HK-2 (cell line): Measurements from ENCODE around the gene FMNL2.

Experiments
- DNase-seq: peaks from one replicate; pipeline ENCODE4 v3.0.0-alpha.2; 2018; ENCODE audit not compliant: unreplicated experiment

Gene FMNL2

DNA sequence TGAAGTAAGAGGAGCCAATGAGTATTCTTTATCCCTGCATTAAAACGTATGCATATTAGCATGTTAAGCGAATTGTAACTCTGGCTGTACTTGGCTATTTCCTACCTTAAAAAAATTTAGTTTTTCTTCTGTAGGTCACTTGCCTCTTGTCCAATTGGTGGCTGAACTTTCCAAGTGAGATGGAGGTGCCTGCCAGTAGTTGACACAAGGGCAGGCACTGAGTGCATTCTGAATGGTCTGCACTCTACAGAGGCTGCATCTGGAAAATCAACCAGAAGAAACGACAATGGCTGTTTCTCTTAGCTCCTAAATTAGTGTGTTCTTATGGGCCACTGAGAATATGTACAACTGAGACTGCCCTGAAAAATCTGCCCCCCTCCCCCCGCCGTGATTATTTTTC, 221.5 kb downstream of the FMNL2 start:
- DNase-seq = no peak

DNA sequence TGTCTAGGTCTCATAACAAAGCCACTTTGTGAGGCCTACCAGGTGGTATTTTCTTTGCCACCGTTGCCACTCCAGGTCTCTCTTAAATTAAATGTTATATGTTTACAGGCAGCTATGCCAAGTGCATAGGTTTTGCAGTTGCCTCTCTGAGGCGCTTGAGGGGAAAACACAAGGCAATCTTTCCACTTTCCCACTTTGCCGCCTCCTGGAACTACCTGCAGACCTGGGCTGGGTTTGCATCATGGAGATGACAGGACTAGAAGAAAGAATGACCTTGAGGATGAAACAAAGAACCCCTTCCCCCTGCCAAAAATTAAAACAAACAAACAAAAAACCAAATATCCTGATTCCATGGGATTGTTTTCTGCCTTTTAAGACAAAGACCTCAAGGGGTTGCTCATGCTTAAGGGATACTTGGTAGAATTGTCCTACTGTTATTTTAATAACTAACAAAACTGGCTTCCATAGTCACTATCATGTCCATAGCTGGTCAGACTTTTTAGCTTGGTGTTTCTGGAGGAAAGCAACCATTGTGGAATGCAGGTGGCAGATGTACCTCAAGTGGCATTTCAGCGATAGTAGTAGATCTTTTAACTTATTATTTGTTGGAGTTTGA, 222.4 kb downstream of the FMNL2 start:
- DNase-seq = no peak

DNA sequence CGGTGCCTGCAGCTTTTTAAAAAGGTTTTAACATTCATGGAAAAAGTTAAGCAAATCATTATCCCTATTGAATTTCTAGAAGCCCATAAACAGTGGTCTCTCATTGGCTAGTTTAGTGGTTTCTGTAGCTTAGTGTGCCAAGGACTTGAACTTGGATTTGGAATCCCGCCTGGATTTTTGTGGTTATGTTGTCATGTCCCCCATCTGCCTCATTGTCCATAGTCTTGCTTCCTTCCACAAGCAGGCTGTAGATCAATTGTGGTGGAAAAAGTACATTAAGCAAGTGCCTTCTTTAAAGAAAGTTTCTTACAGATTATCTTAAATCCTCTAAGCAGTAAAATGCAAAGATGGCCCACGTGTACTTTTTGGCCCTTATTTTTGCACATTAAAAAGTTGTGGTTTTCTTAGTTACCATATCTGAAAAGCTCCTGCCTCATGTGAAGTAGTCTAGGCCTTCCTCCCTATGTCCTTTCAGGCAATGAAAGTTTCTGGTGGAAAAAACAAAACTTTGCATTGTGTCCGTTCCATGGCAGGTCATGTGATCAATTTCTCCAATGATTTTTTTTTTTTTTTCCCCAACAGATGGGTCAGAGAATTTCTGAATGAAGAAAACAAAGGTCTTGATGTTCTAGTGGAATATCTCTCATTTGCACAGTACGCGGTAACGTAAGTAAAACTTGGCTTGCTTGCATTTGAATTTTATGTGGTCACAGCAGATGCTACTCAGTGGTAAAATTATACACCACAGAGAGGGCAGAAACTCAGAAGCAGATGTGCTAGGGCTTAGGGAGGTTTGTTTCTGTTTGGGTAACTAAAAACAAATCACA, 223.4 kb downstream of the FMNL2 start:
- DNase-seq = peak; percentile 31

DNA sequence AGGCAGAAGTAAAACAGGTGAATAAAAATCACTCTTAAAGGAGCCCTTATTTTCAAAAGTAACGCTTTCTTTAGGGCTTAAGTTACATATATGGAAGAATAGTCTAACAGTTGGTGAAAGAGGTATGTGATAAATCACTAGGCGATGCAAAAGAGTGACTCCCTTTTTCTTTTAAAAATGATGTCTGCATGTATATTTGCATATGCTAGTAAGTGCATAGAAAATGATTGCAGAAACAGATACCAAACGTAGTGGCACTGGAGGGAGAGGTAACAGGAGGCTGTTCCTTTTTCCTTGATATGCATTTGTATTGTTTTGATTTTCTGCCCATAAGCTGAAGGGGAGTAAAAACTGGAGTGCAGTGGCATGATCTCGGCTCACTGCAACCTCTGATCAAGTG, 224.0 kb downstream of the FMNL2 start:
- DNase-seq = no peak

DNA sequence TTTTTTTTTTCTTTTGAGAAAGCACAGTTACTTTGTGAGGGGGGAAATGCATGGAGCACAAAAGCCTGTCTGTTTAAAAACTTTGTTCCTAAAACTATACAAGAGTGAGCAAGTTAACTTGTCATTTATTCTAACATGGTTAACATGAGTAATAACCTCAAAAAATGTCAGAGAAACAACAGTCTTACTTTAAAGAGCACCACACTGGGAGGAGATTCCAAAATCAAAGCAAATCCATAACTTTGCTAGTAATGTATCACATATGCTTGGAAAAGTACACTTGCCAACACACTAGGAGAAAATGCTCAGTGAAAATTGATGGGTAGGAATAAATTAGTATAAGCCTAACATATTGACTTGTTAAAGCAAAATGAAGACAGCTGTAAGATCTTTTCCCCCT, 225.2 kb downstream of the FMNL2 start:
- no peak for DNase-seq

DNA sequence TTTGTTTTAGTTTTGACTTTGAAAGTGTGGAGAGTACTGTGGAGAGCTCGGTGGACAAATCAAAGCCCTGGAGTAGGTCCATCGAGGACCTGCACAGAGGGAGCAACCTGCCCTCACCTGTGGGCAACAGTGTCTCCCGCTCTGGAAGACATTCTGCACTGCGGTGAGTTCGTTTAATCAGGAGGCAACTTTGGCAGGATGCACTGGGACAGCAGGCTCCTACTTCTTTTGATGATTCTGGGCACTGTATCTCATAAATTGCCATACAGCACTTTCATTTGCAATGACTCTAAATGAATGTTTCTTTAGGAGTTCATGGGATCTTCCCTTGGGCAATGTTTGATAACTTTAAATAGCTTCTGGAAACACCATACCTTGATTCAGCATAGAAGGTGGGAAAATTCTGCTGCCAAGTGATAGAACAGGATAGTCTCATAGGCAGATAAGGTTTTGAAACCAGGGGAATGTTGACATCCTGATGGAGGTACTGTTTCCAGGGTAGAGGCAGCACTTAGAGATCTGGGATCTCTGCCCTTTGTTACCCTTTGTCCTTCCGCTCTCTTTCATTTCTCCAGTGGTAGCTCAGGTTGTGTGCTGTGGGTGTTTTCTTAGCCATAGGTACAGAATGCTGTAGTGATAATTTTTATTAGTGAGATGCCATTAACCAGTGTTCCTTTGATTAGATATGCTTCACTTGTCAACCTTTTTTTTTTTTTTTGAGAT, 226.1 kb downstream of the FMNL2 start:
- DNase-seq = no peak

DNA sequence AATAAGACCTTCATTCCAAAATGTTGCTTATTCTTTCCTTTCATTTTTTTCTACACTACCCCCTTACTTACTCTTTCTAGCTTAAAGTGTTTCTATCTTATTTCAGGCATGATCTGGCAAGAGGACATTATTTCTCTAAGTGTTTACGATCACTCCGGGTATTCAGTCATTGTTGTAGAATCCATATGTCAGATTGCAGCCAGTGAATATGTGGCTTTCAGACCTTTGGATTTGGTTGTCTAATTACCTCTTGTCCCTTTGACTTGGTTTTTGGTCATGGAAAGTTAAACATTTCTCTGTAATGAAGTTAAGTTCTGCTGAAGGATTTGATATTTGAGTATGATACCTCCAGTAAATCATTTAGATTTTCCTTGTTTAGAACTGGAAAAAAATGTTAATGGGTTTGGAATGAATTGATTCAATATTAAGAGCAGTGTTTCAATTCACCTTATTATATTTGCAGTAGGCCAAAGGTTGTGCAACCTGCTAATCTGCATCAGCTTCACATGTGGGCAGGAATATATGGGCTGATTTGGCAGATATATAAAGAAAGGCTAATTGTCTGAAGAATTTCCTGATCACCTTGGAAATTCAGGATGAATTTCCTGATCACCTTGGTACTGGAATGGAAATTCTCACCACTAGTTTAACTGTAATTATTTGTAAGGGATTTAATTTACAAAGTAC, 227.4 kb downstream of the FMNL2 start:
- DNase-seq = no peak

DNA sequence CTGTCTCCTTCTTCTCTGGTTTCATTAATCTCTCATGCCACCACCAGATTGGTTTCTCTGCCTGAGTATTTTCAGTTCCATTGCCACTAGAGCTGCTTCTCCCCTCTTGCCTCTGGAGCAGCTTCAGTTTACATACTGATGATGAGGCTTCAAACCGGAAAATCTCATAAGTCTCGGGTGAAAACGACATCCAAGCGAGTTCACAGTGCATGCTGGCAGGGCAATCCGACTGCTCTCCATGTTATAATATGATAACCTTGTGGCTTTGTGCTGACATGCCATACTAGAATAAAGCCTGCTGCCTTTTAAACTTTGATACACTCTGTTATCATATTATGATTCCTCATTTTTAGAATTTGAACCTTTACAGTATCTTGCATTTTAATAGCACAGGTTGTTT, 228.8 kb downstream of the FMNL2 start:
- no peak for DNase-seq

DNA sequence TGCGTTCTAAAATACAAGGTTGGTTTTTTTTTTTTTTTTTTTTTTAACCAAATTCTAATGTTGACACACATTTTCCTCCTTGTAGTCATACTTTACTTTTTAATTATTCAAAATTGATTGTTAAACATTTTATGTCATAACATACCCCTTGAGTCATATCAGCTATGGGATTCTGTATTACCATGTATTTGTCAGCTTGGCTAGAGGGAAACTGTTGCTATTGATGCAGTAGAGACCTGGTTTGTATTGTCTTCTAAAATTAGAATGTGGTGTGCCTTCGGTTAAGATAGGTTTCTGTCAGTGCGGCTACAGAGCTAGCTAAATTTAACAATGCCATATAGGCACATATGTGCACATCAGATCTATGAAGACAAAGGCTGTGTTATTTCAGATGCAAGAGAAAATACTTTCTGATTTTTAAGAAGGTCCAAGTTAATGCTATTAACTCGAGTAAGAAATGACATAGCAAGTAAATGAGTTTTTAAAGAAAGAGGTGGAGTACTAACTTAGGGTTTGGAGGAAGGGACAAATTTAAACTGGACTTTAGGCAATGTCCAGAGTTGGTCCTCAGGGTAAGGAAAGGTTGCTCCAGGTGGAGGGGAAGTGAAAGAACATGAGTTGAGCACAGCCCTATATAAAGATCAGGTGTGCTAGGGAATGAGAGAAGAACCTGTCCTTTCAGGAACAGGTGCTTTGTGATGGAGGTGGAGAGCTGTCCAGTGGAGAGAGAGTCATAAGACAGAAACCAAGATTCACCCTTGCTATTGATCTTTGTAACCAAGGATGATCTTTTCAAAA, 230.0 kb downstream of the FMNL2 start:
- no peak for DNase-seq

DNA sequence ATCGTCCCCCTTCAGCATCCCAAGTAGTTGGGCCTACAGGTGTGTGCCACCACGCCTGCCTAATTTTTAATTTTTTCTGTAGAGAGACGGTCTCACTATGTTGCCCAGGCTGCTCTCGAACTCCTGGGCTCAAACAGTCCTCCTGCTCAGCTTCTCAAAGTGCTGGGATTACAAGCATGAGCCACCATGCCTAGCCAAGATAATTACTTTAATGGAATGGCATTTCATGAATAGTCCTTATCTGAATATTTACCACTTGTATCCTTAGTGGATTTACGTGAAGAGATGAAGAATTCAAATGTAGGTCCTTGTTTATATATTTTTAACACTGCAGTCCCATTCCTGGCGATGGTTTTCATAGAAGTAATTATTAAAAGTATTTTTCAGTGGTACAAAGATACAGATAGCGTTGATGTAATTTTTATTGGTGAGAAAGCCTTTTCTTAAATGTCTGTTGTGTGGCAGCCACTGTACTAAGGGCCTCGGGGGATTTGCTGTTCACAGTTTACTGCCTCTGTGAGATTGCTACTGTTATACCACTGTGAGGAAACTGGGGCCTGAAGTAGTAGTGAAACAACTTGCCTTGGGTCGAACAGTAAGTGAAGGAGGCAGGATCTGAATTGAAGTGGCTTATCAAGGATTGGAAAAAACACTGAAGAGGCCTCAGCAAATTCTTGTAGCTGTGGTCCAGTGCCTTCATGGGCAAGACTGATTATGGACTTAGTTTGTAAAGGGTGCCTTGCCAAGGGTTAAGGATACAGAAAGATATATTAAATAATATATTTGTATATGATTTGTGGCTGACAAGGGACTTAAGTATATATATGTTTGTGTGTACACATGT, 231.1 kb downstream of the FMNL2 start:
- DNase-seq = no peak

DNA sequence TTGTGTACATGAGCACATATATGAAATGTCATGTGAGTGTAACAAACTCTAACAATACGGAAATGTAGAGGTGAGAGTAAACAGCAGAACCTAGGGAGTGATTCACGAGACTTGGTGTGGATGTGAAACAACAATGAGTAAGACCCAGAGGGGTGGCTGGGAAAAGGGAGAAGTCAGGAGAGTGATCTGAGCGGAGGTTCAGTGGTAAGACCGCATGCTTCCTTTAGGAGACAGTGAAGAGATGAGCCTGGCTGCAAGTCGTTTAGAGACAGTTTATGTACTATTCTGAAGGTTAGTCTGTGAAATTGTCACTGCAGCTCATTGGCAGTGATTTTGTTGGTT, 231.7 kb downstream of the FMNL2 start:
- no peak for DNase-seq

DNA sequence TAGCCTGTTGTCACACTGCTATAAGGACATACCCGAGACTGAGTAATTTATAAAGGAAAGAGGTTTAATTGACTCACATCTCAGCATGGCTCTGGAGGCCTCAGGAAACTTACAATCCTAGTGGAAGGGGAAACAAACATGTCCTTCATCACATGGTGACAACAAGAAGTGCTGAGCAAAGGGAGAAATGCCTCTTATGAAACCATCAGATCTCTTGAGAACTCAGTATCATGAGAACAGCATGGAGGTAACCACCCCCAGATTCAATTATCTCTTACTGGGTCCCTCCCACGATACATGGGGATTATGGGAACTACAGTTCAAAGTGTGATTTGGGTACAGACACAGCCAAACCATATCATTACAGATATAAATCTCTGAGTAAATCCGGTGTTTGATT, 233.6 kb downstream of the FMNL2 start:
- DNase-seq = no peak

DNA sequence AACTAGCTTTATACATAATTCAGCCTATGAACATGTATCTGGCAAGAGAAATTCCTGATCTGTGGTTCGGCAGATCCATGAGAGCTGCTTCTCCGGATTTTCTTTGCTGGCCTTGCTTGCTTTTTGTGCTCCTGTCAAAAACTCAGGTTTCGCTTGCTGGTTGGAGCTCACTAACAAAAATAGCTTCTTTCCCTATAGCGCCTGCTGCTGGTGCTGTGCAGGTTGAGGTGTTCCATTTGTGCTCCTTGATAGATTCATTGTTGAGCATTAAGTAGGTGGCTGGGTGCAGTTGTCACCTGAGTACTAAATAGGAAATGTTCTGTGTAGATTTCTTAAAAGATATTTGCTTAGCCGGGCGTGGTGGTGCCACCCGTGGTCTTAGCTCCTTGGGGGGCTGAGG, 234.2 kb downstream of the FMNL2 start:
- DNase-seq = no peak

DNA sequence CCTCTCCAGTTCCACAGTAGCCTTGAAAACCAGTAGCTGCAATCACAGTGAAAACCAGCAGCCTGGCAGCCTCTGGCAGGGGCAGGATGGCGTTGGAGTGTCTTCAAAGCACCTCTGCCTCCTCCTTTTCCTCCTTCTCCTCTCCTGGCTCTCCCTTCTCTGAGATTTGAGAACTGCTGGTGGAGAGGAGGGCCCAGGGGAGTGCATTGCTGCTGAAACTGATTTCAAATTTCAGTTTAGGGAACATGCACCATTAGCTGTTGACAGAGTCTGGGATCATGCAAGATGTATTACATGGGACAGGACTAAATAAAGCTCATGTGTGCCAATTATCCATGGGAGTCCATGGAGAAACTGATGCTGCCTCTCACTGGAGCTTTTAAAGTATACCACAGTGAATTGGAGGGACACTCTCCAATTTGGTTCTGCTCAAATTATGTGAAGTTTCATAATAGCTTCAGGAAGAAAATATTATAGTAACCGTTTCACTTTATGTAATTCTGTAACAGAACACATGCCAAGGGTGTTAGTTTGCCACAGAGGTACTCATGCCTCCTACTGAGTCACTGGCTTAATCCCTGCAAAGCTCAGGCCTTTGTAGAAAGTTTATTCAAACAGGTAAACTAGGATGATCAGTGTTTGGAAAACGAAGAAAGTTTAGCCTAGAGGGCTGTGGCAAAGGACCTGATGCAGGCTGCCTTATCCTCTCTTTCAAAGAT, 236.2 kb downstream of the FMNL2 start:
- DNase-seq = no peak

DNA sequence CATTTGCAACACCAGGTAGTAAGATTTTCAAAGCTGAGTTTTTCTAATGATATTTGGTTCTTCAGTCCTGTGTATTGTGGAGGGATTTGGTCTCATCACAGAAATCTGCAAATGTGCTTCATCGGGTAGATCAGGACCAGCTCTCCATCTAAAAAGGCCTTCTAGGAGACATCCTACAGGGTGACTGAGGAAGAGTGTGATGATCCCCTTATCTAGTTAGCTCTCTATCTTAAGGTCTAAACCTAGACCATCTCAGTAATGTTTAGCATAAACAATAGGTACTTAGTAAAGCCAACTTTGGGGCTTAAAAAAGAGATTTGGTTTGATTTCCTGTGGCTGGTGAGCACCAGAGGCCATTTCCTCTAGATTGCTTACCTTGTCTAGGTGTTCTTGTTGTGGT, 237.1 kb downstream of the FMNL2 start:
- no peak for DNase-seq

DNA sequence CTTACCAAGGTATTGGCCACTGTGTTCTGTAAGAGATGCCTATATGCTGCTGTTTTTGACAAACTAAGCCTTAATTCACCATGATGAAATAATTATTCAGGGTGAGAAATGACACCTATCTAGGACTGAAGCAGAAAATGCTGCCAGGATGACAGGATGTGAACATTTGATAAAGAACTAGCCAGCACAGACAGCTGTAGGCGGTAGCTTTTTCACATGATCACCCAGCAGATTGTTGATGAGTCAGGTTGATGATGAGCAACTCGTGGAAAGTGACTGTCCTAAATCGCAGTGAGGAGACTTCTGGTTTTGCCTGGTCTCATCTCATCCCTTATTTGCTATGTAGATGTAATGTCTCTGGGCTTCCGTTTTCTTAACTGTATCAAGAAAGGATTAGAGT, 238.2 kb downstream of the FMNL2 start:
- DNase-seq = peak; percentile 44

DNA sequence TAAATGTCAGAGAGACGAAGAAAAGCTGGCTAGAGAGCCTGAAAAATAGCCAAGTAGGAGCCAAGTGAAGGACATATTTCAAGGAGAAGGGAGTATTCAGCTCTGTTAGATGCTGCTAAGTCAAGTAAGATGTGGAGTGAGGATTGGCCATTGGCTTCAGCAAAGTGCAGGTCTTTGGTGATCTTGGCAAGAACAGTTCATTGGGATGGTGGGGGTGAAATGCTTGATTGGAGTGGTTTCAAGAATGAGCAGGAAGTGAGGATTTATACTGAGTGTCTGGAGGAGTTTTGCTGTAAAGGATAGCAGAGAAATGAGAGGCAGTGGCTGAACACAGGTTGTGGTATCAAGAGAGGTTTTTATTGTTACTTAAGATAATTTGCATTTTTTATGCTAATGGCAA, 242.6 kb downstream of the FMNL2 start:
- no peak for DNase-seq

DNA sequence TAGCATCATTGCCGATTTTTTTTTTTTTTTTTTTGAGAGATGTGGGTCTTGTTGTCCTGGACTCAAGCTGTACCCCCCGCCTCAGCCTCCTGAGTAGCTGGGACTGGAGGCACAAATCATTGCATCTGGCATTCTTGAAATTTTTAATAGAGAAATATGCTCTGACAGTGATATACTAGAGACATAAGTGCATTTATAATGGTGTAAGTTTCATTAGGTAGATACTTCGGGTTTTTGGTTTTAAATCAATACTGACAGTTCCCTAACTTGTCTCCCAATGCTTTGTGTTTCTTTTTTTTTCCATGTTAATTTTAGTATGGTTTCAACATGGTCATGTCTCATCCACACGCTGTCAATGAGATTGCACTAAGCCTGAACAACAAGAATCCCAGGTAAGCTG, 243.6 kb downstream of the FMNL2 start:
- no peak for DNase-seq

DNA sequence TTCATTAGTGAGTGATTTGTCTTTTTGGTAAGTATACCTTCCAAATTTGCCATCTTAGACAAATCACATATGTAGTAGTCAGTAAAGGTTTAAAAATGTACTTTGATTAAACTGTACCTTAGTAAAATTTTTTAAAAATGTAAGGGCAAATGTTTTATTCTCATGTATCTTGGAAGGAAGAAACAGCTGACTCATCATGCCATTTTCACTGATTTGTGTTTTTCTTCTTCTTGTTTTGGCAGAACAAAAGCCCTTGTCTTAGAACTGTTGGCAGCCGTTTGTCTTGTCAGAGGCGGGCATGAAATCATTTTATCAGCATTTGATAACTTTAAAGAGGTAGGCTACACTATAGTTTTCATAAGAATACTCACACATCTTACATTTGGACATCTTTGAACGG, 245.7 kb downstream of the FMNL2 start:
- no peak for DNase-seq

DNA sequence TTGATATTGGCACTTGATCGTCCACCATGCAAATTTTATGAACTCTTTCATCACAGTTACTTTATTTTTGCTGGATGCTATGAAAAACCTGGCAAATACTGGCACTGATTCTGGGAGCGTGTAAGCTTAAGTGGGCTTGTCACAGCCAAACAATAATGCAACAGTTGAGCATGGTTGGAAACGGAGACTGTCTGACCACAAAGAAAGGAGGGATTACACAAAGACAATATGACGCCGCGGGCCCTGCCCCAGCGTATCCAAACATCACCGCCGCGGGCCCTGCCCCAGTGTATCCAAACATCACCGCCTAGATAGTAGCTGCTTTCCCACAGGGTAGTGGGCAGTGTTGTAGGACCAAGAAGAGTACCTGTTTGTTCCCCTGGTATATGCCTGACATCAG, 246.4 kb downstream of the FMNL2 start:
- DNase-seq = no peak
